Left ventricle myocardium inferior (tissue), 1 donor: ENCODE measurements around the gene SLTM. TPM values are rescaled to one million over a fixed set of nuclear protein-coding genes. Genes with fewer than 3 reads are reported as not detected.
"Not testable (repeated sequence)": the region's sequence is repeated elsewhere in the genome, so short reads cannot be mapped to it uniquely, and the experiment has no call there.

Experiments
- DNase-seq: peaks from one replicate; pipeline ENCODE4 v3.0.0-alpha.2; 2020
- H3K27ac ChIP-seq: fragments of 200-600 bp; replicated peaks from 2 replicates; pipeline ENCODE4 v1.8.0; 2021
- H3K27me3 ChIP-seq: fragments of 200-600 bp; 2 replicates; pipeline ENCODE4 v1.8.0; 2021; ENCODE audit warnings: low read depth
- H3K36me3 ChIP-seq: fragments of 200-600 bp; 2 replicates; pipeline ENCODE4 v1.8.0; 2021
- H3K4me1 ChIP-seq: fragments of 200-600 bp; 2 replicates; pipeline ENCODE4 v1.8.0; 2021
- H3K4me3 ChIP-seq: fragments of 200-600 bp; 2 replicates; pipeline ENCODE4 v1.8.0; 2021; ENCODE audit warnings: mild to moderate bottlenecking, moderate library complexity
- H3K9me3 ChIP-seq: fragments of 200-600 bp; replicated peaks from 2 replicates; pipeline ENCODE4 v1.8.0; 2021
- intact Hi-C: fragments of 100-400 bp; cut with micrococcal nuclease; formaldehyde crosslinking; loops from one replicate; pipeline ENCODE4 v1.11.0; 2022
- total RNA-seq: library from RNA; stranded (reverse); fragmentation: NEBNext Ultra II Directional; extraction: Animal tissue kit (Norgen Biotek cat#: 25700); gene quantifications from one replicate; pipeline ENCODE4 v1.2.1, GENCODE V29; 2021
- TF ChIP-seq, protein P1 (sequence below): fragments of 200-600 bp; IDR thresholded peaks from 2 replicates; pipeline ENCODE4 v1.8.0; 2021; ENCODE audit warnings: antibody characterized with exemption, mild to moderate bottlenecking, borderline replicate concordance
- donor health status: DM: no; HTN: yes; CAD: no; lungs with severe emphysema.

The SLTM gene
- total RNA-seq, 1 donor from 2014 or later, result 47.8 TPM

DNA sequence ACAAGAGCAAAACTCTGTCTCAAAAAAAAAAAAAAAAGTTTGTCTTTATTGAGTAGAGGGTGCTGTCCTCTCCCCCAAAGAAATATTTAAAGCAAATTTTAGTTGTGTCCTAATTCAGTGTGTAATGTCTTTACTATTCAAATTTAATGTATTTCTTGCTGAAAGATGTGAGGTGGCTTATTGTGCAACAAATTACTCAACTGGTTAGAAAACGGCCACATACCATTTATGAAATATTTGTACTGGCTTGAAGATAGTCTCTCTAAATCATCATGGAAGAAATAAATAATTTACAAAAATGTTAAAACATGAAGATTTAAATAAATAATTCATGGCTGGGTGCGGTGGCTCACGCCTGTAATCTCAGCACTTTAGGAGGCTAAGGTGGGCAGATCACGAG, 63.0 kb downstream of the SLTM start:
- H3K4me3 ChIP-seq, result no peak overlapping the region
- no peaks in the 10 kb centered on the region for H3K9me3 ChIP-seq
- no peaks in the 10 kb centered on the region for H3K36me3 ChIP-seq
- TF ChIP-seq, protein P1, sequence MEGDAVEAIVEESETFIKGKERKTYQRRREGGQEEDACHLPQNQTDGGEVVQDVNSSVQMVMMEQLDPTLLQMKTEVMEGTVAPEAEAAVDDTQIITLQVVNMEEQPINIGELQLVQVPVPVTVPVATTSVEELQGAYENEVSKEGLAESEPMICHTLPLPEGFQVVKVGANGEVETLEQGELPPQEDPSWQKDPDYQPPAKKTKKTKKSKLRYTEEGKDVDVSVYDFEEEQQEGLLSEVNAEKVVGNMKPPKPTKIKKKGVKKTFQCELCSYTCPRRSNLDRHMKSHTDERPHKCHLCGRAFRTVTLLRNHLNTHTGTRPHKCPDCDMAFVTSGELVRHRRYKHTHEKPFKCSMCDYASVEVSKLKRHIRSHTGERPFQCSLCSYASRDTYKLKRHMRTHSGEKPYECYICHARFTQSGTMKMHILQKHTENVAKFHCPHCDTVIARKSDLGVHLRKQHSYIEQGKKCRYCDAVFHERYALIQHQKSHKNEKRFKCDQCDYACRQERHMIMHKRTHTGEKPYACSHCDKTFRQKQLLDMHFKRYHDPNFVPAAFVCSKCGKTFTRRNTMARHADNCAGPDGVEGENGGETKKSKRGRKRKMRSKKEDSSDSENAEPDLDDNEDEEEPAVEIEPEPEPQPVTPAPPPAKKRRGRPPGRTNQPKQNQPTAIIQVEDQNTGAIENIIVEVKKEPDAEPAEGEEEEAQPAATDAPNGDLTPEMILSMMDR, result no peak
- H3K27ac ChIP-seq, result no peak overlapping the region
- DNase-seq, result no peak
- intact Hi-C loops, result no loop called here
- H3K27me3 ChIP-seq, result no peaks in the 10 kb centered on the region
- H3K4me1 ChIP-seq, result peaks cover 2% of the 10 kb centered on the region

DNA sequence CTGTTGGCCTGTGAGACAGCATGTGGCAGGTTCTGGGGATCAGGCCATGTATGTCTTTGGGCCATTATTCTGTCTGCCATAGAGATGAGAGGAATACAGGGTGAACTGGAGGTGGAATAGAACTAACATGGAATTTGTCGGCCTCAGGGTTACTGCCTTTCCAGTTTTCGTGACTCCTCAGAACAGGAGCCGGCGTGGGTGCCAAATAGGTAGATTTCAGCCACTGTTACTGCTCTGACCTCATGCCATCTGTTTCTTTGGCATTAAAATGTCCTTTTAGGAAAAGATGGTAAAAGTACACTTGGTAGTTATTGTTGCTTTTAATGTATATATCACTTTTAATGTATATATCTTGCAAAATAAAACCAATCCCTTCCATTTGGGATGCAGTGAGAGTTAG, 65.6 kb downstream of the SLTM start:
- Histone ChIP-seq H3K9me3 (no peaks in the 10 kb centered on the region), H3K4me1 (peaks cover 16% of the 10 kb centered on the region), H3K27me3 (no peaks in the 10 kb centered on the region), H3K27ac (no peak overlapping the region), H3K36me3 (no peaks in the 10 kb centered on the region), H3K4me3 (no peak overlapping the region)
- intact Hi-C loops, result no loop called here
- TF ChIP-seq, protein P1, result no peak
- no peak for DNase-seq

DNA sequence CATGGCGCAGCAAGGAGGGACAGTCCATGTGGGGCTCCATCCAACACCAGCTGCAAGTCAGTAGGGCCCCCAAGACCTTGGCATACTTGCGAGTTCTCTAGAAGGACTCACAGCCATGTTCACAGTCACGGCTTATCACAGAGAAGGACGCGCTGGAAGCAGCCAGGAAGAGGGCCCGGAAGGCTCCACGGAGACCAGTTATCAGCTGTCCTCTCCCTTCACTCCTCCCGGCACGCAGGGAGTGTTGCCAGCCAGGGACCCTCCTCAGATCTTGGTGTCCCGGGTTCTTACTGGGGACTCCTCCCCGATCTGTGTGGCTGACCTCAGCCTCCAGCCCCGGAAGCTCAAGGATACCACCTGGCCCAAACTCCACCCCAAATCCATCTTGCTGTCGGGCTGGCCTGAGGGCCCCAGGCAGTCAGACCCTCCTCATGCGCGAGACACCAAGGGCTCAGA, 68.0 kb downstream of the SLTM start:
- H3K27me3 ChIP-seq, result no peaks in the 10 kb centered on the region
- H3K4me1 ChIP-seq, result peaks cover 16% of the 10 kb centered on the region
- intact Hi-C loops, result no loop called here
- peak overlapping the region; percentile 40 for H3K27ac ChIP-seq
- TF ChIP-seq, protein P1, result no peak
- H3K36me3 ChIP-seq, result no peaks in the 10 kb centered on the region
- H3K9me3 ChIP-seq, result no peaks in the 10 kb centered on the region
- peak overlapping the region; percentile 64 for H3K4me3 ChIP-seq
- DNase-seq, result no peak

DNA sequence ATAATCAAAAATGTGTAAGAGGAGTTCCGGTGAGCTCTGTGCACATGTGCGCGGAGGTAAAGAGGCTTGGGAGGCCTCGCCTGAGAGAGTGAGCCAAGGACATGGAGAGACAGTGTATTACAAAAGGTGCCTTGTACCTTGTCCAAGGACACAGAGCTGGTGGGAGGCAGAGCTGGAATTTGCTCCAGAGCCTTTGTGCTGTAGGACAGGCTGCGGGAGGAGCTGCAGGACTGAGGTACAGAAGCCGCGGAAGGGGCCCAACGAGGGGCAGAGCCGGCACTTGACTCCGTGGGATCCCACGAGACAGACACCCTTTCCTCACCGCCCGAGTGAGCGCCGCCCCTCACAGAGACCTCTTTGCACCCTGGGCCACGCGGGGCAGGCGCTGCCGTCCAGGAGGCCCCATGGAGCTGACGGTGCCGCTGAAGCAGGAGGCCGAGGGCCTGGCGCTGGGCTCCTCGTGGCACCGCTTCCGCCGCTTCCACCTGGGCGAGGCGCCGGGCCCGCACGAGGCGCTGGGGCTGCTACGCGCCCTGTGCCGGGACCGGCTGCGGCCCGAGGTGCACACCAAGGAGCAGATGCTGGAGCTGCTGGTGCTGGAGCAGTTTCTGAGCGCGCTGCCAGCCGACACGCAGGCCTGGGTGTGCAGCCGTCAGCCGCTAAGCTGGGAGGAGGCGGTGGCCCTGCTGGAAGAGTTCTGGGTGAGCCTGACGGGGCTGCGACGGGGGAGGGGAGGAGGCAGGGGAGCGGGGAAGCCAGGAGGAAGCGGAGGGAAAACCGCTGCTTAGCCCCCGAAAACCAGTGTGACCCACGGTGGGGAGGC, 68.7 kb downstream of the SLTM start:
- intact Hi-C loops, result no loop called here
- TF ChIP-seq, protein P1, result no peak
- peak overlapping the region; percentile 40 for H3K27ac ChIP-seq

DNA sequence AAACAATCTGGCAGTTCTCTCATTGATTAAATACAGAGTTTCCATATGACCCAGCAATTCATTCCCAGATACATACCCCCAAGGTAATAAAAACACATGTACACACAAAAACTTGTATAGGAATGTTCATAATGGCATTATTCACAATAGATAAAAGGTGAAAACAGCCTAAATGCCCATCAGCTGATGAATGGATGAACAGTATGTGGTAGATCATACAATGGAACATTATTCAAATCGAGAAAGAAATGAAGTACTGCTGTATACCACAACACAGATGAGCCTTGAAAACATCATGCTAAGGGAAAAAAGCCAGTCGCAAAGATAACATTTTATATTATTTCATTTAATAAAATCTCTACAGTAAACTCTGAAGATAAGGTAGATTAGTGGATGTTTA, 71.2 kb downstream of the SLTM start:
- no peak overlapping the region for H3K27ac ChIP-seq
- no peak for DNase-seq
- H3K36me3 ChIP-seq, result no peaks in the 10 kb centered on the region
- no peak overlapping the region for H3K4me3 ChIP-seq
- no peaks in the 10 kb centered on the region for H3K27me3 ChIP-seq
- no peaks in the 10 kb centered on the region for H3K9me3 ChIP-seq
- intact Hi-C loops, result no loop called here
- H3K4me1 ChIP-seq, result peaks cover 16% of the 10 kb centered on the region
- TF ChIP-seq, protein P1, result no peak

More for the DNA sequence above, 68.7 kb downstream of the SLTM start:
- Histone ChIP-seq H3K4me3 (peak overlapping the region; percentile 64), H3K36me3 (no peaks in the 10 kb centered on the region), H3K9me3 (no peaks in the 10 kb centered on the region), H3K4me1 (peaks cover 16% of the 10 kb centered on the region), H3K27me3 (no peaks in the 10 kb centered on the region)
- DNase-seq, result peak; percentile 39

DNA sequence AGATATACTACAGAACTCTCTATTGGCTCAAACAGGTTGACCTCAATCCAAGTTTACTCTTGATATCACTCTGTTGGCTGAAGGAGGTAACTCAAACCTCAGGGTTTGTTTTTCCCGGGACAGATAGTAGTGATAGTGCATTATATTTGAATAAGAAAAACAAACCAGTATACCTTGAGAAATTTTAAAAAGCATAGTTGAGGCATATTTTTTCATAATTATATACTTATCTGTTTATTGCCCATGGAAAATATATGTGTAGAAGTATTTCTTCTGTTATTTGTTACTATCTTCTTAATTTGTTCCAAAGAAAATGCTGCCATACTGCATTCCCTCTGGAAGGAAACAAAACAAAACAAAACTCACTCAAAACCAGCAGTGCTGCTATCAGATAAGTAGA, 76.9 kb downstream of the SLTM start:
- DNase-seq, H3K4me3 ChIP-seq, H3K4me1 ChIP-seq, H3K27me3 ChIP-seq, intact Hi-C loops, H3K27ac ChIP-seq, H3K9me3 ChIP-seq: not testable (repeated sequence)
- peaks cover 40% of the 10 kb centered on the region for H3K36me3 ChIP-seq
